HG03196 (cell line): Measurements from ENCODE around the gene PMS1.
"Not testable (repeated sequence)": the region's sequence is repeated elsewhere in the genome, so short reads cannot be mapped to it uniquely, and the experiment has no call there.

Experiments
- ATAC-seq: cut with Tn5 transposase; IDR thresholded peaks from one replicate; pipeline ENCODE4 v1.9.1; 2021; ENCODE audit not compliant: unreplicated experiment

Gene PMS1

GRCh38 chr2:189860161-189860560 is 75.9 kb downstream of the PMS1 start:
- no peak for ATAC-seq

GRCh38 chr2:189862751-189863150 is 78.5 kb downstream of the PMS1 start:
- no peak for ATAC-seq

- no peak for ATAC-seq
Measured at GRCh38 chr2:189865826-189866225, 81.6 kb downstream of the PMS1 start.

GRCh38 chr2:189866296-189866695 is 82.0 kb downstream of the PMS1 start:
- no peak for ATAC-seq

GRCh38 chr2:189868896-189869295 is 84.6 kb downstream of the PMS1 start:
- no peak for ATAC-seq

- no peak for ATAC-seq
Measured at GRCh38 chr2:189870381-189871085, 86.3 kb downstream of the PMS1 start.

GRCh38 chr2:189873696-189874095 is 89.4 kb downstream of the PMS1 start:
- no peak for ATAC-seq

GRCh38 chr2:189874586-189875320 is 90.5 kb downstream of the PMS1 start:
- ATAC-seq, result no peak

GRCh38 chr2:189876271-189876670 is 92.0 kb downstream of the PMS1 start:
- ATAC-seq, result no peak

GRCh38 chr2:189879716-189880081 is 95.4 kb downstream of the PMS1 start:
- ATAC-seq, result no peak

- no peak for ATAC-seq
Measured at GRCh38 chr2:189880429-189880828, 96.2 kb downstream of the PMS1 start.

GRCh38 chr2:189880832-189881492 is 96.7 kb downstream of the PMS1 start:
- ATAC-seq, result no peak

- no peak for ATAC-seq
Measured at GRCh38 chr2:189885368-189885767, 101.1 kb downstream of the PMS1 start.

GRCh38 chr2:189892546-189893294 is 108.5 kb downstream of the PMS1 start:
- not testable (repeated sequence) for ATAC-seq

- ATAC-seq, result no peak
Measured at GRCh38 chr2:189896809-189897208, 112.6 kb downstream of the PMS1 start.

GRCh38 chr2:189899101-189899500 is 114.9 kb downstream of the PMS1 start:
- no peak for ATAC-seq

GRCh38 chr2:189900726-189901125 is 116.5 kb downstream of the PMS1 start:
- no peak for ATAC-seq

- ATAC-seq, result no peak
Measured at GRCh38 chr2:189901664-189902063, 117.4 kb downstream of the PMS1 start.

GRCh38 chr2:189913821-189914220 is 129.6 kb downstream of the PMS1 start:
- ATAC-seq, result no peak

GRCh38 chr2:189916651-189917050 is 132.4 kb downstream of the PMS1 start:
- no peak for ATAC-seq
